GM19238 (cell line): ENCODE results near the gene KCNK6.
"Not testable (repeated sequence)": the region's sequence is repeated elsewhere in the genome, so short reads cannot be mapped to it uniquely, and the experiment has no call there.

Source experiments
- DNase-seq: peaks from one replicate; pipeline ENCODE4 v3.0.0; 2011; ENCODE audit warnings: low spot score; ENCODE audit not compliant: insufficient read length

KCNK6 gene

GRCh38 chr19:38321646-38322196 lies 2.1 kb downstream of the KCNK6 start:
- no peak for DNase-seq

DNA sequence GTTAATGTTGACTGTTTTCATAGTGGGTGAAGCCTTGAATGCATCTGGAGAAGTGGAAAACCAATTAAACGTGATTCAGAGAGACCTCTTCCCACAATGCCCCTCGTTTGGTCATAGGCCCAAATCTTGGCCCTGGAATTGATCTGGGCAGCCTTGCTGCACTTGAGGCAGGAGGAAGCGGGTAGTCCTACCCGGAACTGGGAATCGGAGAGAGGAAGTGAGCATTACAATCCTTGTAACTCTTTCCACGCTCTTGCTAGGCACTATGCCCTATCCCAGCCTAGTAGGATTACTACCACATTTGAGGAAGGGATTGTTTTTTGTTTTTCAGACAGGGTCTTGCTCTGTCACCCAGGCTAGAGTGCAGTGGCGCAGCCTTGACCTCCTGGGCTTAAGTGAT lies 3.6 kb downstream of the KCNK6 start:
- DNase-seq = no peak

GRCh38 chr19:38324431-38324830 lies 4.8 kb downstream of the KCNK6 start:
- DNase-seq = no peak

DNA sequence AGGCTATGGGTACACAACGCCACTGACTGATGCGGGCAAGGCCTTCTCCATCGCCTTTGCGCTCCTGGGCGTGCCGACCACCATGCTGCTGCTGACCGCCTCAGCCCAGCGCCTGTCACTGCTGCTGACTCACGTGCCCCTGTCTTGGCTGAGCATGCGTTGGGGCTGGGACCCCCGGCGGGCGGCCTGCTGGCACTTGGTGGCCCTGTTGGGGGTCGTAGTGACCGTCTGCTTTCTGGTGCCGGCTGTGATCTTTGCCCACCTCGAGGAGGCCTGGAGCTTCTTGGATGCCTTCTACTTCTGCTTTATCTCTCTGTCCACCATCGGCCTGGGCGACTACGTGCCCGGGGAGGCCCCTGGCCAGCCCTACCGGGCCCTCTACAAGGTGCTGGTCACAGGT lies 6.9 kb downstream of the KCNK6 start:
- DNase-seq = no peak

GRCh38 chr19:38329651-38330050 lies 10.0 kb downstream of the KCNK6 start:
- DNase-seq = no peak

DNA sequence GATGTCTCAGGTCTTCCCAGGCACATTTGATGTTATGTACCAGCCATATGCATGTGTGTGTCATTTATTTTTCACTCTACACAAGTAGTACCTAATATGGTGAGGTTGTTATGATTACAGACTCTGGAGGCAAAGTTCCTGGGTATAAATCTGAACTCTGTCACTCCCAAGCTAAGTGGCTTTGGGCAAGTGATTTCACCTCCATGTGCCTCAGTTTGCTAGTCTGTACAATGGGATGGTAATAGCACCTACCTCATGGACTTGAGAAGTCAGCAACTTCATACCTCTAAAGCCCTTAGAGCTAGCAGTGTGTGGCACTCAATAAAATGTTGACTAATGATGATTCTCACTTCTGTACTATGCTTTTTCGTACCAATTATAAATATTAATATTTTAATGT lies 12.1 kb downstream of the KCNK6 start:
- no peak for DNase-seq

GRCh38 chr19:38333245-38333644 lies 13.6 kb downstream of the KCNK6 start:
- no peak for DNase-seq

DNA sequence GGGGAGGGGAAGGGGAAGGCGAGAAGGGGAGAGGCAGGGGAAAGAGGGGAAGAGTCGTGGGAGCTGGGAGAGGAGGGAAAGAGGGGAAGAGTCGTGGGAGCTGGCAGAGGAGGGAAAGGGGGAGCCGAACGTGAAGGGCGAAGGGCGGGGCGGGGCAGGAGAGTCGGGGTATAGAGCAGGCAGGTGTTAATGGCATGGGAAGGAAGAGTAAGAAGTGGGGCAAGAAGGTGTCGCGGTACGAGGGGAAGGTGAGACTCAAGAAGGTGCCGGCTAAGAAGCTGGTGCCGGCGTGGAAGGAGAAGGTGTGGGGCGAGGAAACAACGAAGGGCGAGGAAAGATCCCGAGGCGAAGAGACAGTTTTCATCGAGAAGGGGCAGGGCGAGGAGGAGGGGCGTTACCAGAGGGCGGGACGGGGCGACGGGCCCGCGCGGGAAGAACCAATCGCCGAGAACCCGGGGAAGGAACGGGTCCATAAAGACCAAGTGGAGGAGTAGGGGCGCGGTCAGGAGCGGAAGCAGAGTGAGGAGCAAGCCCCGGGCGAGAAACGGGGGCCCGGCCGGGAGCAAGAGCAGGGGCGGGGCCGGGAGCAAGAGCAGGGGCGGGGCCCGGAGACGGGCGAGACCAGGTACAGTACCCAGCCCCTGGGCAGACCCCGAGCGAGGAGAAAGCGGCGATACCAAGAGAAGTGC lies 16.4 kb downstream of the KCNK6 start:
- DNase-seq = peak; percentile 95

DNA sequence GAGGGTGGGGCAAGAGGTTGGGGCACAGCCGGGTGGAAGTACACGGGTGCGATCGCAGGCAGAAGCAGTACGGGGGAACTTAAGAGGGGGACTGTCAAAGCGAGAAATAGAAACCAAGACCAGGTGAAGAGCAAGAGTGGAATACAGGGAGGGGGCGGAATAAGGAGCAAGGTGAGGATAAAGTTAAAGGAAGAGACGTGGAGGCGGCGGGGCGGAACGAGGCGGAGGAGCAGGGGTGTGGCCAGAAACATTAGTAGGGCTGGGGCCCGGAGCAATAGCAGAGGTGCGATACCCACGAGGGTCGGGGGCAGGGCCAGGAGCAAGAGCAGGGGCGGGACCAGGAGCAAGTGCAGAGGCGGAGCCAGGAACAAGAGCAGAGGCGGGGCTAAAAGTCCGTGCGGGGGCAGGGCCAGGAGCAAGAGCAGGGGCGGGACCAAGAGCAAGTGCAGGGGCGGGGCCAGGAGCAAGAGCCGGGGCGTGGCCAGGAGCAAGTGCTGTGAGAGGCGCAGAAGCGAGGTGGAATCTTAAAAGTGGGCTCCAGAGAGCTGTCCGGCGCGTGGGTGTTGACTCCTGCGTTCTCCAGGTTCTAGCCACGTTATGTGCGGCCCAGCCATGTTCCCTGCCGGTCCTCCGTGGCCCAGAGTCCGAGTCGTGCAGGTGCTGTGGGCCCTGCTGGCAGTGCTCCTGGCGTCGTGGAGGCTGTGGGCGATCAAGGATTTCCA lies 17.2 kb downstream of the KCNK6 start:
- peak; percentile 76 for DNase-seq

DNA sequence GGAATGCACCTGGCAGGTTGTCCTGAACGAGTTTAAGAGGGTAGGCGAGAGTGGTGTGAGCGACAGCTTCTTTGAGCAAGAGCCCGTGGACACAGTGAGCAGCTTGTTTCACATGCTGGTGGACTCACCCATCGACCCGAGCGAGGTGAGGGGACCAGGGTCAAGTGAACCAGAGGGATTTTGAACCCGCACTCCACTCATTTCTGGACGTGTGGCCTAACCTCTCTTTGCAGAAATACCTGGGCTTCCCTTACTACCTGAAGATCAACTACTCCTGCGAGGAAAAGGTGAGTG lies 17.7 kb downstream of the KCNK6 start:
- no peak for DNase-seq

DNA sequence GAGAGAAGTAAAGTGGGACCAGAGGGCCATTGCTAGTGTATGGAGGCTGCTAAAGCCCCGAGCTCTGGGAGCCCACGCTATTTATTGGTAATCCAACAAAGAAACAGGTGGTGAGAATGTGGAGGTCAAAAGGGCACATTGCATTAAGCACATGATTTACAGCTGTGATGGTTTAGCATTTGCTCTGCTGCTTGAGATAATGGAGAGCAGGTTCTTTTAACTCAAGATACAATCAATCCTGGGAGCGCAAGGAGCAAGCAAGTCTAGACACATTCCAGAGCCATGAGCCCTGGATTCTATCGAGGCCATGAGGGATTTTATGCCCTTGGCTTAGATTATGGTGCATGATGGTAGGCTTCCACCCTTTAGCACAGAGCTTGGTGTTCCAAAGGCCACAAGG lies 19.4 kb downstream of the KCNK6 start:
- DNase-seq = not testable (repeated sequence)

DNA sequence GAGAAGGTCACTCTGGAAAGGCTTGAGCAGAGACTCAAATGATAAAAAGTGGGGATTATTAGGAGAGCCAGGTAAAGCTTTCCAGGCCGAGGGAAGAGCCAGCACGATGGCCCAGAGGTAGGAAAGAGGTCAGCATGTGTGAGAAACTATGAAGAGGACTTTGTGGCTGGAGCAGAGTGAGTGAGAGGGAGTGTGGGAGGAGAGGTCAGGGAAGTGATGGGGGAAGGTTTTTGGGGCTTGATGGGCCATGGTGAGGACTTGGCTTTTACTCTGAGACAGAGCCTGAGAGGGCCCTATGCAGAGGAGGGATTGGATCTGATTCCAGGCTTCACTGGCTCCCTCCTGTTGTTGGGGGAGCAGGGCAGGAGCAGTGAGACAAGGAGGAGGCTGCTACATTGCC lies 21.3 kb downstream of the KCNK6 start:
- DNase-seq = no peak

GRCh38 chr19:38346837-38347236 lies 27.2 kb downstream of the KCNK6 start:
- no peak for DNase-seq

DNA sequence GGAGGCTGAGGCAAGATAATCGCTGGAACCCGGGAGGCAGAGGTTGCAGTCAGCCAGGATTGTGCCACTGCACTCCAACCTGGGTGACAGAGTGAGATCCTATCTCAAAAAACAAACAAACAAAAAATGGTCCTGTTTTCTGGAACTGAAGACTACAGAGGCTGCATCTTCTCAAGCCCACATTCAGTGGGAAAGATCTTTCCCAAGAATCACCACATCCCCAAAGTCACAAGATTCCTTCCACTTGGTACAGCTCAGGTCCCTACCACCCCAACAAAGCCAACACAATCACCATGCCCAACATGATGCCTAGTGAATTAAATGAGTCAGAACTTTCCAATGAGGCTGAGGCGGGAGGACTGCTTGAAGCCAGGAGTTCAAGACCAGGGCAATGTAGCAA lies 31.2 kb downstream of the KCNK6 start:
- no peak for DNase-seq

DNA sequence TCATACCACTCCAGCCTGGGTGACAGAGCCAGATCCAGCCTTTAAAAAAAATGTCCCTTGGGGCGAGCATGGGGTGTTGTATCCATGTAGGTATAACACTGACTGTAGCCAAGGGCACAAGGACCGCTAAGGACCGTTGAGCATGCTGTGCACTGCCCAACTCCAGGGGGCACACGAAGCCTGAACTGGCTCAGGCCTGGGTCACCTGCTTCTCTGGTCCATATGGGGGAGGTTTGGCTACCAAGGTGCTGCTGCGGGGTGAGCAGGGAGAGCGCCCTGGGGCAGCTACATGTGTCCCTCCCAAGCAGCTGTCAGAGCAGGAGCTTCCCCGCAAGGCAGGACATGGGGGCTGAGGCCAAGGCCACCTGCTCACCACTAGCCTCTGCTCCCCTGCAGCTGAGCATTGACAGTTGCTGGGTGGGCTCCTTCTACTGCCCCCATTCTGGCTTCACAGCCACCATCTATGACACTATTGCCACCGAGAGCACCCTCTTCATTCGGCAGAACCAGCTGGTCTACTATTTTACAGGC lies 32.3 kb downstream of the KCNK6 start:
- DNase-seq = no peak

- DNase-seq = no peak
Measured at GRCh38 chr19:38352611-38353010, 33.0 kb downstream of the KCNK6 start.

GRCh38 chr19:38355728-38356725 lies 36.4 kb downstream of the KCNK6 start:
- no peak for DNase-seq

DNA sequence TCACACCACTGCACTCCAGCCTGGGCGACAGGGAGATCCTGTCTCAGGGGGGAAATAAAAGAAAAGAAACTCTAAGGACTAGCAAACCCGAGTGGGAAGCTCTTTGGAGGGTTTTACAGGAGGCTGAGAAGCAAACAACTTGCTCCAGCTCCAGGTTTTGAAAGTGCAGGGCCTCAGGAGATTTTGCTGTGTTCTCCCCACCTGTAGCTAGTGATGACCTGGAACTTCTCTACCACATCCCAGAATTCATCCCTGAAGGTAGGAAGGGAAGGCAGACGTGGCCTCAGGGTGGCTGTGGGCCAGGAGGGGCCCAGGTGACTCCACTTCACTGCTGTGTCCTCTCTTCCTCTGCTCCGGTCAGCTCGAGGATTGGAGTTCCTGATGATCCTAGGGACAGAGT lies 38.4 kb downstream of the KCNK6 start:
- DNase-seq = no peak

DNA sequence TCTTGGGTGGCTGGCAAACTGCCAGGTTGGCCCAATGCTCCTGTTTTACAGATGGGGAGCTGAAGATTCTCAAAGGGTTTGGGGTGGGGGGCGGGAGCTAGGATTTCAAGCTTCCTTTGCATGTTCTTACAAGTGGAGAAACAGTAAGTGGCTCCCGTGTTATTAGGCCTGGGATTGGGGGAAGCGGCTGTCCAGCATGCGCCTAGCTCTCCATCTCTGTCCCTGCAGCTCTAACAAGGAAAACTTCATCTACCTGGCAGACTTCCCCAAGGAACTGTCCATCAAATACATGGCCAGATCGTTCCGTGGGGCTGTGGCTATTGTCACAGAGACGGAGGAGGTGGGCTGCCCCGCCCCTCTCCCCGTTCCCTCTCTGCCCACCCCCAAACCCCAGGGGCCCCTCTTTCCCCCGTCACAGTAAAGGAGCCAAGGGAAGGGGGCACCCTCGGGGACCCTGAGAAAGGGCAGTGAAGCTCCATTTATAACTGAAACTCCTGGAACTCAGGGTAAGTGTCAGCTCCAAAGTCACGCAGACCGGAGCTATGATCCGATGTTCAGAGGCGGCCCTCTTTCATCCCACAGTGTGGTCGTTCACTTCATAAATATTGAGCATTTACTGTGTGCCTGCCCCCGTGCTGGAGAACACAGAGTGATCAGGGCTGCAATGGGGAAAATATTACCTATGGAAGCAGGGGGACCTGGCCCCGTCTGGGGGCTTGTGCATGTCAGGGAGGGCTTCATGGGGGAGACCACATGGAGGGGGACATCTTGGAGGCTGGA lies 39.8 kb downstream of the KCNK6 start:
- no peak for DNase-seq

DNA sequence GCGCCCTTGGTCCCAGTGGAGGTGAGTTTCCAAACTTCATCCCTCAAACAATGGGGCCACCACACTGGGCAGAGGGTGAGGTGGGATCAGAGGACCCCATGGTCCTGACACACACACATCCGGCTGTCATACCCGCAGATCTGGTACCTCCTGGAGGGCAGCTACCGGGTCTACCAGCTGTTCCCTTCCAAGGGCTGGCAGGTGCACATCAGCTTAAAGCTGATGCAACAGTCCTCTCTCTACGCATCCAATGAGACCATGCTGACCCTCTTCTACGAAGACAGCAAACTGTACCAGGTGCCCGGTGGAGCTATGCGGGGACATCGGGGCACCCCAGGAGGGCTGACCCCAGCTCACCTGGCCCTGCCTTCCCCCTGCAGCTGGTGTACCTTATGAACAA lies 40.7 kb downstream of the KCNK6 start:
- DNase-seq = no peak
